HG02798 (cell line): ENCODE data around the gene ZNF469.
"Not testable (repeated sequence)": the region's sequence is repeated elsewhere in the genome, so short reads cannot be mapped to it uniquely, and the experiment has no call there.

Source experiments
- ATAC-seq: cut with Tn5 transposase; IDR thresholded peaks from one replicate; pipeline ENCODE4 v1.9.1; 2021; ENCODE audit warnings: mild to moderate bottlenecking; ENCODE audit not compliant: unreplicated experiment, poor library complexity

The ZNF469 gene

GRCh38 chr16:88356727-88357199 lies 26.0 kb upstream of the ZNF469 start:
- no peak for ATAC-seq

DNA sequence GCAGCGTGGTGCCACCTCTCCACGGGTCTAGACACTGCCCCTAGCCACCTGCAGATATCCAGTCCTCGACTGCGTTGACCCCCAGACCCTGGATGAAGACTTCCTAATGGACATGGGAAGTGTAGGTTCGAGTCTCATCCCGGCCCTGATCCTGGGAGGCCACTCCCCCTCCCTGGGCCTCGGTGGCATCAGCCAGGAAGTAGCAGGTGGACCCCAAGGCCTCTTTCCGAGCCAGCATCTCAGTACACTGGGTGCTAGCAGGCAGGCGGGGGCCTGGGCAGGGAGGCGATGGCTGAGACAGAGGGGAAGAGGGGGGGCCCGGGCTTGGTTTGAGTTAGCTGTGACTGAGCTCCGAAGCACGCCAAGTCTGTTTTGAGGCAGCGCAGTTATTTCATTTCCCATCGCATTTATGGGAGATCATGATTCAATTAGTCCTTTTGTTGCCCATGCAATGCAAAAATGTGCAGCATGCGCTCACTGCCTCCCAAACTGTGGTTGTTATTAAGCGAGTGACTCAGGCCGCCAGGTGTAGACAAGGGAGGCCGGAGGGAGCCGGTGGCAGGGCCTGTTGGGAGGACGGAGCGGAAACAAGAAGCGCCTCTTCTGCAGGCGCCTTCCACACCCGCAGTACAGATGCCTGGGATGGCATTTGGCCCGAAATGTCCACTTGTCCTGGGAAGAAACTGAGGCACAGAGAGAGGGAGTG lies 25.3 kb upstream of the ZNF469 start:
- no peak for ATAC-seq

GRCh38 chr16:88358023-88358420 lies 24.7 kb upstream of the ZNF469 start:
- no peak for ATAC-seq

GRCh38 chr16:88359008-88359407 lies 23.8 kb upstream of the ZNF469 start:
- no peak for ATAC-seq

- ATAC-seq: not testable (repeated sequence)
Observed at GRCh38 chr16:88360401-88360800, 22.4 kb upstream of the ZNF469 start.

DNA sequence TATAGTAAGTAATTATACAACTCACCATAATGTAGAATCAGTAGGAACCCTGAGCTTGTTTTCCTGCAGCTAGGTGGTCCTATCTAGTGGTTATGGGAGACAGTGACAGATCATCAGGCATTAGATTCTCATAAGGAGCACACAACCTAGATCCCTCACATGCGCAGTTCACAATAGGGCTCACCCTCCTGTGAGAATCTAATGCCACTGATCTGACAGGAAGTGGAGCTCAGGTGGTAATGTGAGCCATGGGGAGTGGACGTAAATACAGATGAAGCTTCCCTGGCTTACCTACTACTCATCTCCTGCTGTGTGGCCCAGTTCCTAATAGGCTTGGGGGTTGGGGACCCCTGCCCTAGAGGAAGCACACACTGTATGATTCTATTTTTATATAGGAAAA lies 21.8 kb upstream of the ZNF469 start:
- no peak for ATAC-seq

DNA sequence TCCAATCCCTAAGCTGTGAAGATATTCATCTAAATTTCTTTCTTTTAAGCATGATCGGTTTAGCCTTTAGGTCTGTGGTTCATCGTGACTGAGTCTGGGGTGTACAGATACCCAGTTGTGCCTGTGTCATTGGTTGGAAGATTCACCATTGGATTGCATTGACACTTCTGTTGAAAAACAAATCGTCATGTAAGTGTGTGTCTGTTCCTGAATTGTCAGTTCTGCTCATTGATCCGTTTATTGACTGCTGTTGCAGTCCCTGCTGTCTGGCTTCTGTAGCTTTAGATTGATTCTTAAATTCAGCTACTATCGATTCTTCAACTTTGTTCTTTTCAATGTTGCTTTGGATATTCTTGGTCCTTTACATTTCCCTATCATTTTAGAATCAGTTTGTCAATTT lies 21.0 kb upstream of the ZNF469 start:
- ATAC-seq: no peak

DNA sequence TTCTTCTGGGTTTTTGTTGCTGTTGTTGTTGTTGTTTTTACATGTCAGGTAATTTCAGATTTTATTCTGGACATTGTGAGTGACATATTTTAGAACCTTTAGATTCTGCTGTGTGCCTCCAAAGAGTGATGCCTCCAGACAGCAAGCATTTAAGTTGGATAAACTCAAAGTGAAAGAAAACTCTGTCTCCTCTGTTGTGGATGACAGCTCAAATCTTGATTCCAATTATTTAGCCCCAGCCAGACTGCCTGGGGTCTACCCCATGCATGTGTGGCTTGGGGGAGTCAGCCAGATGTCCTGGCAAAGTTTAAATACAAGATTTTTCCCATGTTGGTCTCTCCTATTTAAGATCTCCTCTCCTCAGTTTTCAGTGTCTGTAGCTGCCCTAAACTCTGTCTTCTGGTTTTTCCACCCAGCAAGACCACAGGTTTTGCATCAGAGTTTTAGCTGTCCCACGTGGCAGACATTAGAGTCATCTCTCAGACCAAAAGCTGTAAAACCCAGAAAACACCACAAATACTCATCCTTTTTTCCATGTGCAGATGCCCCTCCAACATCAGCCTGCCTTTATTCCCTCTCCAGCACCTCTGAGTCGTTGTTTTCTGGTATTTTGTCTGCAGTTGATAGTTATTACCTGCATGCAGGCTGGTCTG lies 19.4 kb upstream of the ZNF469 start:
- ATAC-seq: no peak

- ATAC-seq: no peak
Observed at GRCh38 chr16:88365244-88365865, 17.4 kb upstream of the ZNF469 start.

- ATAC-seq: no peak
Observed at GRCh38 chr16:88366032-88366703, 16.6 kb upstream of the ZNF469 start.

- ATAC-seq: no peak
Observed at GRCh38 chr16:88366704-88367047, 16.1 kb upstream of the ZNF469 start.

DNA sequence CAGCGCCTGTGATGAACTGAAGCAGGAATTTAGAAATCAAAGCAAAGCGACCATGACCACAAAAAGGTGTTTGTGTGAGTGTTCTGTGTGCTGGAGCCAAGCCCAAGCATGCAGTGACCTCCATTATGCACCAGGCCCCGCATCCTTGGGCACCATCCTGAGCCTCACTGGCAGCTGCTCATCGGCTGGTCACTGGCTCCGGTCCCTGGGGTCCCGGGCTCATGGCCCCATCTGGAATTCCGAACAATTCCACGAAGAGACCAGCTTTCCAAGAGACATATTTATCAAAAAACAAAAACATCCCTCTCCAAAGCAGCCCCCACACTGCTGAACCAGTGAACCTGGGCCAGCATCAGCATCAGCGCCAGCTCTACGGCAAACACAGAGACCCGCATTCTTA lies 15.2 kb upstream of the ZNF469 start:
- no peak for ATAC-seq

- ATAC-seq: no peak
Observed at GRCh38 chr16:88368036-88368435, 14.7 kb upstream of the ZNF469 start.

GRCh38 chr16:88368994-88369393 lies 13.8 kb upstream of the ZNF469 start:
- ATAC-seq: no peak

DNA sequence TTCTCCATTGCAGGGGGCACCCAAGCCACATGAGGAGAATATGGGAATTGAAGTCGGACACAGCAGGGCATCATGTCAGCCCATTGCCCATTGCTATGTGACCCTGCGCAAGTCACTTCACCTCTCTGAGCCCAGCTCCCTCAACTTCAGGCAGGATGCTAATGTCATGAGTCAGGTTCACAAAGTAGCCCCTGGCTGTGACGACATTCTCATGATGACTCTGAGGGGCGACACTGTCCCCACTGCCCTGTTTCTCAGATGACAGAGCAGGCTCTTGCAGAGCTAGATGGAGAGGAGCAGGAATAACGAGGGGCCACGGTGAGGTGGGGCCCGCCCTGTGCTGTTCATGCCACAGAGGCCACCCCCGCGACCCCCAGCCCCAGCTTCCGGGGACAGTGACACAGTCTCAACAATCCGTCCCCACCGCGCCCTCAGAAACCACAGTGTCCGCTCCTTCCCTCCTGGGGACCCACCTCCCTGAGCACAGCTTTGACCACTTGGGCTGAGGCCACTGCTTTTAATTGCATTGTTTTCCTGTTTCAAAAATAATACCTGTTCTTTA lies 13.2 kb upstream of the ZNF469 start:
- ATAC-seq: no peak

- no peak for ATAC-seq
Observed at GRCh38 chr16:88370365-88370764, 12.4 kb upstream of the ZNF469 start.

DNA sequence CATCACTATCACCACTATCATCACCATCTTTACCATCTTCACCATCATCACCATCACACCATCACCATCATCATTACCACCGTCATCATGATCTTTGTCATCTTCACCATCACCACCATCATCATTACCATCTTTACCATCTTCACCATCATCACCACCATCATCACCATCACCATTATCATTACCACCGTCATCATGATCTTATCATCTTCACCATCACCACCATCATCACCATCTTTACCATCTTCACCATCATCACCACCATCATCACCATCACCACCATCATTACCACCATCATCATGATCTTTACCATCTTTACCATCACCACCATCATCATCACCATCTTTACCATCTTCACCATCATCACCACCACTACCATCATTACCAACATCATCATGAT lies 10.2 kb upstream of the ZNF469 start:
- ATAC-seq: no peak

- no peak for ATAC-seq
Observed at GRCh38 chr16:88373211-88373610, 9.5 kb upstream of the ZNF469 start.

DNA sequence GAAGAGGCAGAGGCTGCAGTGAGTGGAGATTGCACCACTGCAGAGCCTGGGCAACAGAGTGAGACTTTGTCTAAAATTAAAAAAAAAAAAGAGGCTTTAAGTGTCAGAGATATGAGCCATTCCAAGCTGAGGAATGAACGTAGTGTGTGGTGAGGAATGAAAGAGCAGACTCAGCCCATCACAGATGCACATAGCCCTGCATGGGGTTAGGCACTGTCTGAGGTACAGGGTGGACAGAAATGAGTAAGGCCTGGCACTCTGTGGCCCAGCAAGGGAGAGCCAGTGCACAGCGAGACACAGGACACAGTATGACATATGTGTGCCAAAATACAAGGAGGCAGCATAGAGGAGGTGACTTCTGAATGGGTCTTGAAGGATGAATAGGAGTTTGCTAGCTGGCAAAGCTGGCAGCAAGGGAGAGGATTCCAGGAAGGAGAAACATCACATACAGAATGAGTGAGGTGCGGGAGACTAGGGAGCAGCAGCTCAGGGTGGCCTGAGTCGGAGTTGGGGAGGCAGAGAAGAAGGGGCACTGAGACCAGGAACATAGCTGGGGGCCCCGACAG lies 8.7 kb upstream of the ZNF469 start:
- no peak for ATAC-seq

DNA sequence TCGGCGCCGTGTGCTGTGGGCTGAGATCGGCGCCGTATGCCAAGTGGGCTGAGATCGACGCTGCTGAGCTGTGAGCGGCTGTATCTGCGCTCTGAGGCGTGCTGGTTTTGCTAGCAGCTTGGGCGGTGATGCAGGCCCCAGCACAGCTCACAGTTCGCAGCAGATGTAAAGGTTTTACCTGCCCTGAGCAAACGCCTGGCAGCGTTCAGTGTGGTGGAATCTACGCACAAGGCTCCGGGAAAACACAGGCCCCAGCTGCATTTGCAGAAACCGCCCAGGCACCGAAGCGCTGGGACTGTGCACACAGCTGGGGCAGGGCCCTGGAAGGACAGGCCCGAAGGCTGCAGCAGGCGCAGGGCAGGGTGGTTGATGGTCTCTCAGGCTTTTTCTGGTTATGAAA lies 8.0 kb upstream of the ZNF469 start:
- ATAC-seq: no peak
